Activated T-helper 9 cell treated with anti-CD3 and anti-CD28 coated beads, Interleukin-2, amount 50 U/mL, for 16 hours (primary cell): ENCODE measurements around the gene FBXW4.
A peak's percentile ranks its signal among the peaks of the same experiment; 100 is the strongest.

Experiments
- DNase-seq: peaks from one replicate; pipeline ENCODE4 v3.0.0-alpha.2; 2020; ENCODE audit warnings: low read depth

Gene FBXW4

GRCh38 chr10:101695404-101695890 is 477 bp upstream of the FBXW4 start:
- DNase-seq = no peak

DNA sequence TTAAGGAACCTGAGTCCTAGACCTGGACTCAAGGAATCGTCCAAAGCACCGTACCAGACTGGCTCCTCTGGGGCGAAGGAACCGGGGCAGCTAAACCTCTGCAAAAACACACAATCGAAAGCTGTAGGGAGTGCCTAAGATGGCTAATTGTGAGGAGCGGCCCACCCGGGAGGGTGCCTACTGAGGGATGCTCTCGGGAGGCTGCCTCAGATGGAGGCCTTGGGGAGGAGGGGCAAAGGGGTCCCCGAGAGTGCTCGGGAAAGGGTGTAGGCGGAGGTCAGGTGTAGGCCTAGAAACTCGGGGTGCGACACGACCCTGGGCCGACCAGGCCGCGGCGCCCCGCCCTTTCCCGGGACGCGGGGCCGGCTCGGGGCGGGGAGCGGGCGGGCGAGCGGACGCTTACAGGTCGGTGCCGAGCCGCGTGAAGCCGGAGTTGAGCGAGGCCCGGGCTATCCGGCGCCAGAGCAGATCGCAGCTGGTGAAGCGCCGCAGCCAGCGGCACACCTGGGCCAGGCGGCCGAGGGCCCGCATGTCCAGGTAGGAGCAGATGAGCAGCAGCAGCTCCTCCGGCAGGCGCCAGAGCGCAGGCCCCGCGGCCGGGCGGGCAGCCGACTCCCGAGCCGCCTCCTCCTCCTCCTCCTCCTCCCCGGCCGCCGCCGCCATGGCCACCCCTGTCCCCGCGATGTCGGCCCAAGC is 844 bp downstream of the FBXW4 start:
- DNase-seq = peak; percentile 49

DNA sequence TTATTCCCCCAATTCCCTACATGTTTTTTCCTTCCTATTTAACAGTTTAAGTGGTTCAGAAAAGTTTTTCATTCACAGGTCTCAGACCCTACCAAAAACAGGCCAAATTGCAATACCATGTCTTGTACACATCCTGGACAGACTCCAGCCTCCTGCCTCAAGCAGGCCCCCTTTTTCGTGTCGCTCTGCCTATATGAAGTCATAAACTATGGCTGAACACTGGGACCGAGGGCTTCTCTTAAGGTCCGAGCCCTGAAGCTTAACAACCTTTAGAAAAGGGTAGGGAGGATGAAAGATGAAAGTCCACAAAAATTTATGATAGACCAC is 1.4 kb downstream of the FBXW4 start:
- DNase-seq = no peak

DNA sequence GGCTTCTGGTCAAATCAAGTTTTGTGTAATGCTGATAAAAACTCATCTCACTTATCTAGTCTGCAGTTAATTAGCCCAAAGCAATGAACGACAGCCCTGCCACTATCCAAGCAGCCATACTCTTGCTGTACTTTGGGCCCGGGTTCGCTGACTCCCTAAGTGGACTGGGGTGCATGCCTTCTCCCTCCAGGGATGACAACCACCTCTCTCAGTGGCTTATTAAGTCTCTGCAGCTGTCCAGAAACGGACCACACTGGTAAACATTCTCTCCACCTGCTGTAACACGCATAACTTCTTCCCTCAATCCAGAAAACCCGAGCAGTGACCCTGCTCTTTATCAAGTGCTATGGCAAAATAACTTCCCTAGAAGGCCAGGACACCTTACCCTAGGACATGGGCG is 3.9 kb downstream of the FBXW4 start:
- no peak for DNase-seq

- no peak for DNase-seq
Measured at GRCh38 chr10:101690461-101690860, 4.5 kb downstream of the FBXW4 start.

DNA sequence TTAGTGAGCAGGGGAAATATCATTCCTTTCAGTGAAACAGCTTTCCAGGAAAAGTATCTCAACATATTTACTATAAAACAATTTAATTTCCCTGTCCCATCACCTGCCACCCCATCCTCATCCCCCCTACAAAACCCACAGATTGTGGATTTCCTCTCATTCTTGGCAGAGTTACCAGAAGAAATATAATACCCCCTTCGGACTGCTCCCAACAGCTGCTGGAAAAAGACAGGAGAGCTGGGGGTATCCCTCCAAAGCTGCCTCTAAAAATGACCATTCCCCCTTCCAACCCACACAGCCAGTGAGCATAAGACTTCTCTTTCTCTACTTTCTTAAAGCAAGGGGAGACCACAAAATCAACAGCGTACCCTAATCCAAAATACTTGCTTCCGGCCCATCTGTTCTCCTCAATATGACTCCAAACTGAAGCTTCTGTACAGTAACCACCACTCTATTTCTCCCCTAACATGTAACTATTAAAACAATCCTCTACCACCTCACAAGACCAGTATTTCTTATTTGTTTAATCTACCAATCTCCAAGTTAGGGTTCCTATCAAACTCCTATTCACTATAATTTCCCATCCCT is 7.8 kb downstream of the FBXW4 start:
- no peak for DNase-seq

DNA sequence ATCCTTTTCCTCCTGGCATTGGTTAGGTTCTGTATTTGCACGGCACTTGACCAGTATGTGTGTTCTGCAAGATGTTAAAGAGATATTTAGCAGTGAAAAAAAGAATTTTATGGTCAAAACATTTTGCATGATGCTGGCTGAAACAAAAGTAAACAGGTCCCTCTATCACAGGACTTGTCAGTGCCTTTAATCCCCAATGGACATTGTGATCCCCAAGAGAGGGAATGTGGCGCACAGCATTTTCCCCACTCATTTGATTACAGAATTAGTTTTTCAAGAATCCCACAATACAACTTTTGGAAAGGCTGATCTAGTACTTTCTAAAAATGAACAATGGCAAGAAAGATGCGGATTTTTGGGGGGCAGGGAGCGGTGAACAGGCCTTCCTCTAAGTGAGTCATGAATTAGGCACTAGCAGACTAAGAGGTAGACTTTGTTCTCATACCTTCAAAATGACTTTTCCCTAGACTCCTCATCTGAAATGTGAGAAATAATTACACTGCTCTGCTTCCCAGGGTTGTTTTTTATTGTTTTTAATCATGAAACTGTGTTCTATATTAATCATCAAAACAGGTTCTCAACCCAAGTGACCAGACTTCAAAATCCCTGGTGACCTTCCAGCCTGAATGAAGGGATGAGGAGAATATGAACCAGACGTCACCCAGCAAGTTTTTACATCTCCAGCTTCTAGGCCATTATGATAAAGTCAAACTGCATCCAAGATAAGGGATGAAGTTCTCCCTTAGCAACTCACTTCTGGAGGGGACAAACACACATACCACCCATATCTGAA is 8.6 kb downstream of the FBXW4 start:
- DNase-seq = no peak

GRCh38 chr10:101684782-101685181 is 10.2 kb downstream of the FBXW4 start:
- DNase-seq = no peak

GRCh38 chr10:101683276-101683675 is 11.7 kb downstream of the FBXW4 start:
- DNase-seq = no peak

GRCh38 chr10:101682172-101682825 is 12.7 kb downstream of the FBXW4 start:
- DNase-seq = no peak

- no peak for DNase-seq
Measured at GRCh38 chr10:101676565-101676964, 18.4 kb downstream of the FBXW4 start.

- no peak for DNase-seq
Measured at GRCh38 chr10:101675115-101675514, 19.9 kb downstream of the FBXW4 start.

DNA sequence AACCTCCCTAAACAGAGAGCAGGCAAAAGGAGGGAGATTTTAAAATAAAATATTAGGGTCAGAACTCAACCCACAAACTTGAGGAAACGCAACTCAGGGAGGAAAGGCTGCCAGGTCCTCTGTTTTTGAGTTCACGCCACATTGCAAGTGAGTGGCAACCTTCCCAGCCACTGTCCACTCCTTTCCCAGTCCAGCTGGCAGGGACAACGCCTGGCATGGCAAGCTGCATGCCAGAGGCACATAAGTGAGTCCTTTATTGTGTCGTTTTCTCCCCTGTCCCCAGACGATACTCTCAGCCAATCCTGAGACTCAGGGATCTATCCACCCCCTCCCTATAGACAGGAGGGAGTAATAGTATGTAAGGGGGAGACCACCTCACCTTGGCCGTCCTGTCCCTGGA is 22.4 kb downstream of the FBXW4 start:
- DNase-seq = no peak

GRCh38 chr10:101671453-101671852 is 23.5 kb downstream of the FBXW4 start:
- DNase-seq = no peak

GRCh38 chr10:101670635-101671034 is 24.3 kb downstream of the FBXW4 start:
- DNase-seq = no peak

DNA sequence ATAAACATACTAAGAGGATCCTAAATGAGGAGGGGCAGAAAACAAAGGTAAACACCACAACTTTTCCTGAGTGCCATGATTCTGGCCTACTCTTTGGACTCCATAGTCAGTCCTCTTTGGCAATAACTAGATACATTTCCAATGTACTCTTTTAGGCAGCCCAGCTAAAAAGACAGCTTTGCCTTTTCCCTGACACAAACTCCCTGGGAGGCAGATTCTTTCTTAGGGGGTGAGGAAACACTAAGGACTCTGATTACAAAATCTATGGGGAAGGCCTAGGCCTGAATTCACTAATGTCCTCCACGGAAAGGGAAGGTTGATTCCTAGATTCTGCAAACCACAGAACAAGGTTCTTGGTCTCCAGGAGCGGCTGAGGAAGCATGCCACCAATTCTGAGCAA is 25.8 kb downstream of the FBXW4 start:
- DNase-seq = no peak

DNA sequence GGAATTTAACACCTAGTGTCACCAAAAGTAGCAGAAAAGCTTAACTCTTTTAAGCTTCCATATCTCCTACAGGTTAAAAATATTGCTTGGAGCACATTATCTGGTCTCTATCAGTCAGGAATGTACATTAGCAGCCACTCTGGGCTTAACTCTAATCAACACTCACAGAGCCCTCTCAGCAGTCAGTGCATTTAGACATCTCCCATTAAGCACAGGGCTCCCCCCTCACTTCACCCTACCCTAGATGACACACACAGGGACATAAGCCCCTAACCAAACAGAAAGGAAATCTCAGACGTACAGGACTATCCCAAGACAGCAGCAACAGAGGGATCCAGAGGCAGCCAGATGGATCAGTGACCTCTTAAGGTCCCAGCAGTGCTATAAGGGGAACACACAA is 26.4 kb downstream of the FBXW4 start:
- no peak for DNase-seq

GRCh38 chr10:101666083-101666482 is 28.9 kb downstream of the FBXW4 start:
- no peak for DNase-seq

DNA sequence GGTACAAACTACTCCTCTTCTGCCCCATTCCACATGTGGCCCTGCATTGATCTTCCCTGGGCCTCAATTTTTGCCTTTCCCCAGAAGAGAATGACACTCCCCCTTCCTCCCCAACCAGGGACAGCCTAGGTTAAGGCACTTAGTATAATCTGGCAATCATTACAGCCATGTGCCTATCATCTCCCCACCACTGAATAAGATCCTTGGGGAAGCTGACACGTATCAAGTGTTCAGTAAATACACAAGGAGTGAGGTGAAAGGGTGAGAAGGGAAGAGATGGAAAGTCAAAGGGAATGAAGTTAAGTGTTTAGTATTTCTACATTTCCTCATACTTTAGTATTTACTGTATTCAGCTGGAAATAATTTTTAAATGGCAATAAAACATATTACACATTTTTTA is 31.9 kb downstream of the FBXW4 start:
- DNase-seq = no peak

DNA sequence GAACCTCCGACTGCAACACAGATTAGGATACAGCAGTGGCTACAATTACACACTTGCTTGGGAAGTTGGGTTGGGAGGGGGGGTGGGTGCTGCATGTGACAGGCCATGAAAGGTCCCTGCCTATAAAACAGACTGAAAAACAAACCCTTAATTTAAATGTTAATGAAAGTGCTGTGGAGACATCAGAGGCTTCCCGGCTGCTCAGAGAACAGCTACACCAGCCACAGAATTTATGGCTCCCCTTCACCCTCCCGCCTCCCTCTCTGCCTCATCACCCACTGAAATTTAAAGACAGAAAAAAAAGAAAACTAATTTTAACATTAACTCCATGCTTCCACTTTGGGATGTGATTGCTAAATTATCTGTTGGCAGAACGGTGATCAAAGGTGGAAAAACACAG is 34.7 kb downstream of the FBXW4 start:
- no peak for DNase-seq

DNA sequence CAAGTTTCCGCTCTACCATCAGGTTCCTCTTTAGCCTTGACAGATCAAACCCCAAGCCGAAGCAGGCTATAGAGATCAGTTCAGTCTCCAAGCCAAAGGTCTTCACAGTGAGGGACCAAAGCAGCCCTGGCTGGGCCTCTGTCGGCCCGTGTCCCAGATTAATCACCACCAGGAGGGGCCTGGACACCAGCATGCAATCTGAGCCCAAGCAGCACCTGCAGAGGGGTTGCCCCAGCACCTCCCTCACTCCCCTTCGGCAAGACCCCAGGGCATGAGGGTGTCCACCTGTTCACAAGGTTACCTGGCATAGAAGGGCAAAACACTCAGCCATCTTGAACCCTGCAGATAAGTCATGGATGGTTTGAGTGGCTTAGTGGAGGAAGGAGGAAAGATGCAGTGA is 36.0 kb downstream of the FBXW4 start:
- no peak for DNase-seq

- DNase-seq = no peak
Measured at GRCh38 chr10:101656890-101657289, 38.1 kb downstream of the FBXW4 start.

DNA sequence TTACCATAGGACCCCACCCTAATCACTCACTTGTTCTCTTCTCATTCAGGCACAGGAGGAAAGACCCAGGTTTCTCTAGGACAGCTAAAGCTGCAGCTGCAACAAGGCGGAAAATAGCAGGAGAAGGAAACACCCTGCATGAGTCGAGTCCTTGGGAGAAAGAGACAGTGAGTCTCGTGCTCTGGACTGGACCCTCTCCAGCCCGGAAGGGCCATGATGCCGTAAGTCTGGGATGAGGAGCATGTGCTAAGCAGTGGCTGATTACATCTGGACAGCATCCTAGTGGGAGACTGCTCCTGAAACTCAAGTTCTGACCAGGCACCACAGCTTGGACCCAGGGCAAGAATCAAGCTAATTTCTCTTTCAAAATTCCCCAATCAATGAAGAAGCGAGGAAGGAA is 39.4 kb downstream of the FBXW4 start:
- DNase-seq = no peak
